ENCODE data around the gene NT5C2. TPM values are rescaled to one million over a fixed set of nuclear protein-coding genes. Genes with fewer than 3 reads are reported as not detected.
"Not testable (repeated sequence)": the region's sequence is repeated elsewhere in the genome, so short reads cannot be mapped to it uniquely, and the experiment has no call there.

NT5C2 gene
- total RNA-seq (10 to 100 TPM; 49.1 to 58.0 TPM), total RNA-seq (44.8 to 58.3 reads per million in 2 donors)

- ATAC-seq (peak; percentile 93), DNase-seq (peak; percentile 65 to 71 (median 66))
- Mint-ChIP-seq H3K4me3 (peak within 1 kb of the TSS; percentile 99), H3K4me1 (peaks cover 26% of the 10 kb centered on the region), H3K27ac (peak within 1 kb of the TSS; percentile 94), H3K27me3 (no peaks in the 10 kb centered on the region), H3K36me3 (ENCODE audit: low read depth) (peaks cover 7% of the 10 kb centered on the region)
- H3K9me3 ChIP-seq (ENCODE audit: control insufficient read depth, low read length, poor library complexity, severe bottlenecking) = no peaks in the 10 kb centered on the region
Measured at GRCh38 chr10:103193107-103193819, at the start of gene NT5C2. Gene NT5C2 (minus strand): TSS chr10:103193272. CDS start chr10:103174958, 18,314 bp downstream.

DNA sequence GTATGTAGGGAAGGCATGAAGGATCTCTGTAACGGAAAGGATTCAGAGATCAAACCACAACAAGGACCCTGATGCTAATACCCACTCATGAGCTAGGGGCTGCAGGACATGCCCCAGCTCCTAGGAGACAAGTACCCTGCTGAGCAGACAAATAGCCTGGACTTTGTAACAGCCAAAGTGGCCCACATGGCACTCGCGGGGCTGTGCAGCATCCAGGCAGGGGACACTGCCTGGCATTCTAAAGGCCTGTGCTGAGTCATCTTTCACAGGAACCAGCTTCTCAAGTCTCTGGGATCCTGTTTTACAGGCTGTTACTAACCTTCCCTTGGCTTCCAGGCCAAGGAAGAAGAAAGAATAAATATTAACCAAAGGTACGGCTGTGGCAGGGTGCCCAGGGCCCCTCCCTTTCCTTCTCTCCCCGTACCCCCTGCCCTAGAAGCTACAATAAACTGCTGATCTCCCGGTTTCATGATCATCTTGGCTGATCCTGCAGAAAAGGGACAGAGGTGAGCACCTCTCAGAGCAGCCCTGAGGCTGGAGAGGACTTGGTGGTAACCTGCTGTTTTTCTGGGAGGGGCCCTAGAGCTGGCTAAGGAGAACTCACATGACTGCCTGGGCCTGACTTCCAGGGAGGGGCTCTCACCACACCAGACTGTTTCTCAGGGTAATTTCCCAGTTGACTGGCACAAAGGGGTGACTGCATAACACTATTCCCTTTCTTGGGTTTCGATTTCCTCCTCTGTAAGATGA lies 48.4 kb upstream of the NT5C2 start:
- H3K27ac Mint-ChIP-seq = no peak overlapping the region
- H3K27me3 Mint-ChIP-seq = peaks cover 24% of the 10 kb centered on the region
- no peaks in the 10 kb centered on the region for H3K36me3 Mint-ChIP-seq (ENCODE audit: low read depth)
- H3K4me1 Mint-ChIP-seq = peaks cover 15% of the 10 kb centered on the region
- DNase-seq (no peak), ATAC-seq (peak; percentile 33)
- H3K4me3 Mint-ChIP-seq = no peak overlapping the region
- H3K9me3 ChIP-seq (ENCODE audit: control insufficient read depth, low read length, poor library complexity, severe bottlenecking) = no peaks in the 10 kb centered on the region

DNA sequence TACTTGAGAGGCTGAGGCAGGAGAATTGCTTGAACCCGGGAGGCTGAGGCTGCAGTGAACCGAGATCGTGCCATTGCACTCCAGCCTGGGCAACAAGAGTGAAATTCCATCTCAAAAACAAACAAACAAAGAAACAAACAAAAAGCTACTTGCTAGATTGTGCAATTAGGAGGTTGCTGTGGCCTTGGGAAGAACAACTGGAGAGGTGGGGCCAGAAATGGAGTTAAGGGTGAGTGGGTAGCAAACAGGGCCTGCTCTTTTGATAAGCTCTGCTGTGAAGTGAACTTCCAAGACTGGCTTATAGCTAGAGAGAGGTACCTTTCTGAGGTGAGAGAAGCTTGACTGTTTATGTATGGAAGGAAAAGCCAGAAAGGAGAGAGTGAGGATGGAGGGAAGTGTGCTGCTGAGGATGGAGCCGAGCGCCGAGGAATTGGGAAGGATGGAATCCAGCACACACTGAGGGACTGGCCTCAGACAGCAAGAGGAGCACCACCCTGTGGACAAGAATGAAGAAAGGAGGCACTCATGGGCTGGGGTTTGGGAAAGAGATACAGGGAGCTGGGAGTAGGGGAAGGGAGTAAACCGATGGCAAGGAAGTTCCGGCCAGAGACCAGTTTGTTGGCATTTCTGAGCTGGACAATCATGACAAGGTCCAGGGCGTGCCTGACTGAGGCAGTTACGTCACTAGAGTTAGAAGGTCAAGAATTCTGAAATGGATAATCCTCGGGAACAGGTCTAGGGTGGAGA lies 45.6 kb upstream of the NT5C2 start:
- H3K9me3 ChIP-seq (ENCODE audit: control insufficient read depth, low read length, poor library complexity, severe bottlenecking) = no peaks in the 10 kb centered on the region
- H3K27ac Mint-ChIP-seq = no peak overlapping the region
- ATAC-seq (no peak), DNase-seq (no peak)
- peaks cover 9% of the 10 kb centered on the region for H3K27me3 Mint-ChIP-seq
- H3K4me3 Mint-ChIP-seq = no peak overlapping the region
- H3K36me3 Mint-ChIP-seq (ENCODE audit: low read depth) = no peaks in the 10 kb centered on the region
- H3K4me1 Mint-ChIP-seq = peaks cover 12% of the 10 kb centered on the region

- Mint-ChIP-seq H3K4me1 (peaks cover 19% of the 10 kb centered on the region), H3K27me3 (peaks cover 19% of the 10 kb centered on the region), H3K36me3 (ENCODE audit: low read depth) (peaks cover 4% of the 10 kb centered on the region), H3K27ac (no peak overlapping the region), H3K4me3 (no peak overlapping the region)
- DNase-seq (no peak), ATAC-seq (no peak)
- H3K9me3 ChIP-seq (ENCODE audit: control insufficient read depth, low read length, poor library complexity, severe bottlenecking) = no peaks in the 10 kb centered on the region
Measured at GRCh38 chr10:103235775-103236174, 42.7 kb upstream of the NT5C2 start.

DNA sequence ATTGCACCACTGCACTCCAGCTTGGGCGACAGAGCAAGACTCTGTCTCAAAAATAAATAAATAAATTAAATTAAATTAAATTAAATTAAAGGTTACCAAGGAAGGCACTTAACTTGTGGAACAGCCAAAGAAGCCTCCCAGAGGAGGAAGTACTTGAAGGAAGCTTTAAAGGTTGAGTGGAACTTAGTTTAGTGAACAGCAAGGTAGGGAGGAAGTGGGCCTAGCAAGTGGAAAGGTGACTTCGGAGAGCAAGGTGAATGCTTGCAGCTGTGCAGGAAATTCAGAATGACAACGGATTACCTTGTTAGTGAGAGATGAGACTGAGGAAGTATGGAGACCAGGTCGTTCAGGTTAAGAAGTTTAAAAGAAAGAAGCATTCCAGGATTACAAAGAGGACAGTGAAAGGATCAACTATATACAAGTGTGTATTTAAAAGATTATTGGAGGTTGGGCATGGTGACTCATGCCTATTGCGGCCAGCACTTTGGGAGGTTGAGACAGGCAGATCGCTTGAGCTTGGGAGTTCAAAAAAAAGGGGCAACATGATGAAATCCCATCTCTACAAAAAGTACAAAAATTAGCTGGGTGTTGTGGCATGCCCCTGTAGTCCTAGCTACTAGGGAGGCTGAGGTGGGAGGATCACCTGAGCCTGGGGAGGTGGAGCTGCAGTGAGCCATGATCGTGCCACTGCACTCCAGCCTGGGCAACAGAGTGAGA lies 39.9 kb upstream of the NT5C2 start:
- H3K9me3 ChIP-seq (ENCODE audit: control insufficient read depth, low read length, poor library complexity, severe bottlenecking) = no peaks in the 10 kb centered on the region
- peaks cover 9% of the 10 kb centered on the region for H3K4me1 Mint-ChIP-seq
- H3K4me3 Mint-ChIP-seq = no peak overlapping the region
- H3K27me3 Mint-ChIP-seq = peaks cover 15% of the 10 kb centered on the region
- no peak overlapping the region for H3K27ac Mint-ChIP-seq
- H3K36me3 Mint-ChIP-seq (ENCODE audit: low read depth) = peaks cover 4% of the 10 kb centered on the region
- DNase-seq (no peak), ATAC-seq (no peak)

- Mint-ChIP-seq H3K4me1 (peaks cover 9% of the 10 kb centered on the region), H3K27ac (no peak overlapping the region), H3K36me3 (ENCODE audit: low read depth) (peaks cover 4% of the 10 kb centered on the region), H3K27me3 (peaks cover 15% of the 10 kb centered on the region), H3K4me3 (no peak overlapping the region)
- H3K9me3 ChIP-seq (ENCODE audit: control insufficient read depth, low read length, poor library complexity, severe bottlenecking) = no peaks in the 10 kb centered on the region
- ATAC-seq (no peak), DNase-seq (no peak)
Measured at GRCh38 chr10:103232131-103232673, 39.1 kb upstream of the NT5C2 start.

DNA sequence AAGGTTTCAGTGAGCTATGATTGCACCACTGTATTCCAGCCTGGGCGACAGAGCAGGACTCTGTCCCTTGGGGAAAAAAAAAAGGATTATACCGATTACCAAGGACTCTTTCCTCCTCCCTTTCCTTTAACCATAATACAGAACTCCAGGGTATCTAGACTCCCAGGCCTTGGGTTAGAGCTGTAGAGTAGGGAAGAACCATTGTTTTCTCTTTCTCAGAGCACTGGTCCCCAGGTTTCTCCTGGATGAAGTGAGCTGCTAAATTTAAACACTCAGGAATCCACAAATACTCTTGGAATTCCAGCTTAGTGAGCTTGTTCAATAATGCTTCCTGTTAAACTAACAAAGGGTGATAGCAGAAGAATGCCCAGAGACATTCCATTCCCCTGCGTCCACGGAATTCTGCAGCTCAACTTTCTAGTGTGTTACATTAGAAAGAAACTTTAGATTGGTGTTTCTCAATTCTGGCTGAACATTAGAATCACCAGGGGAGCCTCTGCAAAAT lies 38.0 kb upstream of the NT5C2 start:
- H3K27me3 Mint-ChIP-seq = peaks cover 15% of the 10 kb centered on the region
- H3K9me3 ChIP-seq (ENCODE audit: control insufficient read depth, low read length, poor library complexity, severe bottlenecking) = no peaks in the 10 kb centered on the region
- H3K36me3 Mint-ChIP-seq (ENCODE audit: low read depth) = peaks cover 4% of the 10 kb centered on the region
- peaks cover 9% of the 10 kb centered on the region for H3K4me1 Mint-ChIP-seq
- ATAC-seq = no peak
- no peak overlapping the region for H3K27ac Mint-ChIP-seq
- no peak overlapping the region for H3K4me3 Mint-ChIP-seq
- no peak for DNase-seq

- Mint-ChIP-seq H3K4me3 (no peak overlapping the region), H3K36me3 (ENCODE audit: low read depth) (peaks cover 2% of the 10 kb centered on the region), H3K4me1 (peaks cover 3% of the 10 kb centered on the region), H3K27ac (no peak overlapping the region), H3K27me3 (peaks cover 6% of the 10 kb centered on the region)
- H3K9me3 ChIP-seq (ENCODE audit: control insufficient read depth, low read length, poor library complexity, severe bottlenecking) = no peaks in the 10 kb centered on the region
- no peak for ATAC-seq
- no peak for DNase-seq
Measured at GRCh38 chr10:103227416-103227815, 34.3 kb upstream of the NT5C2 start.

DNA sequence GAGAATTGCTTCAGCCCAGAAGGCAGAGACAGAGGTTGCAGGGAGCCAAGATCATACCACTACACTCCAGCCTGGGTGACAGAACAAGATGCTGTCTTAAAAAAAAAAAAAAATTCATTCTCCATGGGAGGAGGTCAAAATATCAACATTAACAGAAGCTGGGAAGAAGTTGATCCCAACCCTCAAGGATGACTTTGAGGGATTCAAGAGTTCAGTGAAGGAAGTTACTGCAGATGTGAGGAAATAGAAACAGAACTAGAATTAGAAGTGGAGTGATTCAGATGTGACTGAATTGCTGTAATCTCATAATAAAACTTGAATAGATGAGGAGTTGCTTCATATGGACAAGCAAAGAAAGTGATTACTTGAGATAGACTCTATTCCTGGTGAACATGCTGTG lies 32.9 kb upstream of the NT5C2 start:
- no peaks in the 10 kb centered on the region for H3K9me3 ChIP-seq (ENCODE audit: control insufficient read depth, low read length, poor library complexity, severe bottlenecking)
- no peak for ATAC-seq
- DNase-seq = no peak
- H3K4me3 Mint-ChIP-seq = no peak overlapping the region
- no peak overlapping the region for H3K27ac Mint-ChIP-seq
- H3K4me1 Mint-ChIP-seq = no peaks in the 10 kb centered on the region
- H3K27me3 Mint-ChIP-seq = no peaks in the 10 kb centered on the region
- H3K36me3 Mint-ChIP-seq (ENCODE audit: low read depth) = no peaks in the 10 kb centered on the region

DNA sequence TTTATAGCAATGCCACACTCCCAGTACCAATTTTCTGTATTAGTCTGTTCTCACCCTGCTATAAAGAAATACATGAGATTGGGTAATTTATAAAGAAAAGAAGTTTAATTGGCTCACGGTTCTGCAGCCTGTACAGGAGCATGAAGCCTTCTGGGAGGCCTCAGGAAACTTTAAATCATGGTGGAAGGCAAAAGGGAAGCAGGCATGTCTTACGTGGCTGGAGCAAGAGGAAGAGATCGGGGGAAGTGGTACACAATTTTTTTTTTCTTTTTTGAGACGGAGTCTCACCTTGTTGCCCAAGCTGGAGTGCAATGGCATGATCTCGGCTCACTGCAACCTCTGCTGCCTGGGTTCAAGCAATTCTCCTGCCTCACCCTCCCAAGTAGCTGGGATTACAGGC lies 31.6 kb upstream of the NT5C2 start:
- not testable (repeated sequence) for H3K27me3 Mint-ChIP-seq; DNase-seq; H3K4me3 Mint-ChIP-seq; H3K9me3 ChIP-seq (ENCODE audit: control insufficient read depth, low read length, poor library complexity, severe bottlenecking); H3K27ac Mint-ChIP-seq; H3K36me3 Mint-ChIP-seq (ENCODE audit: low read depth); ATAC-seq; H3K4me1 Mint-ChIP-seq

DNA sequence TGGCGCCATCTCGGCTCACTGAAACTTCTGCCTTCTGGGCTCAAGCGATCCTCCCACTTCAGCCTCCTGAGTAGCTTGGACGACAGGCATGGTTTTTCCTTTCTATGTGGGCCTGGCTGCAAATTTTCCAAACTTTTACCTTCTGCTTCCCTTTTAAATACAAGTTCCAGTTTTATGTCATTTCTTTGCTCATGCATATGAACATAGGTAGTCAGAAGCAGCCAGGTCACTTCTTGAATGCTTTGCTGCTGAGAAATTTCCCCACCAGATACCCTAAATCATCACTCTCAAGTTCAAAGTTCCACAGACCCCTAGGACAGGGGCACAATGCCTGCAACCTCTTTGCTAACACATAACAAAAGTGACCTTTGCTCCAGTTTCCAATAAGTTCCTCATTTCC lies 31.1 kb upstream of the NT5C2 start:
- Mint-ChIP-seq H3K4me3 (no peak overlapping the region), H3K4me1 (no peaks in the 10 kb centered on the region), H3K27me3 (no peaks in the 10 kb centered on the region), H3K27ac (no peak overlapping the region), H3K36me3 (ENCODE audit: low read depth) (no peaks in the 10 kb centered on the region)
- ATAC-seq (no peak), DNase-seq (no peak)
- no peaks in the 10 kb centered on the region for H3K9me3 ChIP-seq (ENCODE audit: control insufficient read depth, low read length, poor library complexity, severe bottlenecking)

DNA sequence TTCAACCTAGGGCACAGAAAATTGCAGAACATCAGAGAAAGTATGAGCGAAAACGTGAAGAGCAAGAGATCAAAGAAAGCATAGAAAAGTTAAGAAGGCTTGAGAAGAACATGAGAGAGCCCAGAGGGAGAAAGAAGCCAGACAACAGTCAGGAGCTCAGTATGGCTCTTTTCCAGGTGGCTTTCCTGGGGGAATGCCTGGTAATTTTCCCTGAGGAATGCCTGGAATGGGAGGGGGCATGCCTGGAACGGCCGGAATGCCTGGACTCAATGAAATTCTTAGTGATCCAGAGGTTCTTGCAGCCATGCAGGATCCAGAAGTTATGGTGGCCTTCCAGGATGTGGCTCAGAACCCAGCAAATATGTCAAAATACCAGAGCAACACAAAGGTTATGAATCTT lies 23.3 kb upstream of the NT5C2 start:
- not testable (repeated sequence) for ATAC-seq; H3K4me3 Mint-ChIP-seq; H3K4me1 Mint-ChIP-seq; H3K27ac Mint-ChIP-seq; DNase-seq; H3K36me3 Mint-ChIP-seq (ENCODE audit: low read depth); H3K9me3 ChIP-seq (ENCODE audit: control insufficient read depth, low read length, poor library complexity, severe bottlenecking)
- peaks cover 11% of the 10 kb centered on the region for H3K27me3 Mint-ChIP-seq
